Measurements from ENCODE around the gene GLDN. TPM values are rescaled to one million over a fixed set of nuclear protein-coding genes. Genes with fewer than 3 reads are reported as not detected.
A peak's percentile ranks its signal among the peaks of the same experiment; 100 is the strongest.

Gene GLDN
- total and polyA plus RNA-seq, 7 donors: 0.07 to 1.7 (median 1.1) TPM

- intact Hi-C loops (cut with DNase I): no loop called here
- Histone ChIP-seq H3K27ac (no peak overlapping the region), H3K36me3 (ENCODE audit: insufficient read depth in 1 of 2, low read depth in 1 of 2) (no peaks in the 10 kb centered on the region), H3K9me3 (no peaks in the 10 kb centered on the region), H3K4me1 (no peaks in the 10 kb centered on the region), H3K27me3 (ENCODE audit: insufficient read depth in 3 of 3, low read length in 2 of 3) (no peaks in the 10 kb centered on the region), H3K4me3 (no peak overlapping the region)
- TF ChIP-seq, protein P1, sequence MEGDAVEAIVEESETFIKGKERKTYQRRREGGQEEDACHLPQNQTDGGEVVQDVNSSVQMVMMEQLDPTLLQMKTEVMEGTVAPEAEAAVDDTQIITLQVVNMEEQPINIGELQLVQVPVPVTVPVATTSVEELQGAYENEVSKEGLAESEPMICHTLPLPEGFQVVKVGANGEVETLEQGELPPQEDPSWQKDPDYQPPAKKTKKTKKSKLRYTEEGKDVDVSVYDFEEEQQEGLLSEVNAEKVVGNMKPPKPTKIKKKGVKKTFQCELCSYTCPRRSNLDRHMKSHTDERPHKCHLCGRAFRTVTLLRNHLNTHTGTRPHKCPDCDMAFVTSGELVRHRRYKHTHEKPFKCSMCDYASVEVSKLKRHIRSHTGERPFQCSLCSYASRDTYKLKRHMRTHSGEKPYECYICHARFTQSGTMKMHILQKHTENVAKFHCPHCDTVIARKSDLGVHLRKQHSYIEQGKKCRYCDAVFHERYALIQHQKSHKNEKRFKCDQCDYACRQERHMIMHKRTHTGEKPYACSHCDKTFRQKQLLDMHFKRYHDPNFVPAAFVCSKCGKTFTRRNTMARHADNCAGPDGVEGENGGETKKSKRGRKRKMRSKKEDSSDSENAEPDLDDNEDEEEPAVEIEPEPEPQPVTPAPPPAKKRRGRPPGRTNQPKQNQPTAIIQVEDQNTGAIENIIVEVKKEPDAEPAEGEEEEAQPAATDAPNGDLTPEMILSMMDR (IDR thresholded peaks at IDR 0.05): no peak
- DNase-seq: no peak
- no peak for ATAC-seq
- WGBS, 3 donors: 71 to 91% (median 88%) methylated on average over 4 of the region's 4 CpGs
Observed at GRCh38 chr15:51321316-51321715, 20.1 kb upstream of the GLDN start.

GRCh38 chr15:51322621-51323296 is 18.7 kb upstream of the GLDN start:
- DNase-seq (peak; percentile 68 to 82), ATAC-seq (peak in 2 of 4 donors; percentile 36 to 55)
- Histone ChIP-seq H3K27ac (peak overlapping the region; percentile 23), H3K4me3 (no peak overlapping the region), H3K4me1 (no peaks in the 10 kb centered on the region), H3K36me3 (ENCODE audit: insufficient read depth in 1 of 2, low read depth in 1 of 2) (no peaks in the 10 kb centered on the region), H3K9me3 (no peaks in the 10 kb centered on the region), H3K27me3 (ENCODE audit: insufficient read depth in 3 of 3, low read length in 2 of 3) (no peaks in the 10 kb centered on the region)
- intact Hi-C loops (cut with DNase I): no loop called here
- TF ChIP-seq, protein P1 (IDR thresholded peaks at IDR 0.05): no peak
- 68 to 90% (median 88%) methylated on average over 1 of the region's 1 CpG for WGBS, 3 donors

- no peaks in the 10 kb centered on the region for H3K36me3 ChIP-seq (ENCODE audit: insufficient read depth in 1 of 2, low read depth in 1 of 2)
- intact Hi-C loops (cut with DNase I): no loop called here
- H3K27me3 ChIP-seq (ENCODE audit: insufficient read depth in 3 of 3, low read length in 2 of 3): no peaks in the 10 kb centered on the region
- no peak overlapping the region for H3K4me3 ChIP-seq
- H3K4me1 ChIP-seq: no peaks in the 10 kb centered on the region
- TF ChIP-seq, protein P1 (IDR thresholded peaks at IDR 0.05): no peak
- H3K9me3 ChIP-seq: no peaks in the 10 kb centered on the region
- ATAC-seq: no peak
- H3K27ac ChIP-seq: no peak overlapping the region
- DNase-seq: no peak
- WGBS, 3 donors: 60 to 67% (median 60%) methylated on average over 7 of the region's 7 CpGs
Observed at GRCh38 chr15:51323749-51324148, 17.7 kb upstream of the GLDN start.

GRCh38 chr15:51325167-51325566 is 16.3 kb upstream of the GLDN start:
- intact Hi-C loops (cut with DNase I): no loop called here
- 90 to 100% (median 95%) methylated on average over 3 of the region's 3 CpGs for WGBS, 3 donors
- DNase-seq: no peak
- TF ChIP-seq, protein P1 (IDR thresholded peaks at IDR 0.05): no peak
- Histone ChIP-seq H3K27ac (no peak overlapping the region), H3K36me3 (ENCODE audit: insufficient read depth in 1 of 2, low read depth in 1 of 2) (no peaks in the 10 kb centered on the region), H3K4me1 (no peaks in the 10 kb centered on the region), H3K27me3 (ENCODE audit: insufficient read depth in 3 of 3, low read length in 2 of 3) (no peaks in the 10 kb centered on the region), H3K4me3 (no peak overlapping the region), H3K9me3 (no peaks in the 10 kb centered on the region)
- no peak for ATAC-seq

DNA sequence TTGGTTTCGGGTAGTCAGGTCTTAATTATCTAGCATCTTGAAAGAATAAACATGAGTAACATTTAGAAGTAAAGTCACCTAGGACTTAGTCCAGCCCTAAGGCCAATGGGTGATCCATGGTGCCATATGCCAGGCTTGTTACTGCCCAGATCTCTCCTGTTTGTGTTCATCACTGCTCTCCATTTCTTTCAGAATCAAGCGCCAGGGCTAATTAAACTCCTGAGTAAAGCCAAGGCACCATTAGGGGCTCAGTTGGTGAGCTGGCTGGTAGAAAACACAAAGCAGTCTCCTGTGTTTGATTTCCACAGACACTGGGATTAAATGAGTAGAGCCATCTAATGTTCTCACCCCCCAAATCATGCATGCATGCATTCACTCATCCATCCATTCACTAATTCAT is 14.4 kb upstream of the GLDN start:
- Histone ChIP-seq H3K4me1 (no peaks in the 10 kb centered on the region), H3K27ac (no peak overlapping the region), H3K36me3 (ENCODE audit: insufficient read depth in 1 of 2, low read depth in 1 of 2) (no peaks in the 10 kb centered on the region), H3K27me3 (ENCODE audit: insufficient read depth in 3 of 3, low read length in 2 of 3) (no peaks in the 10 kb centered on the region), H3K4me3 (no peak overlapping the region), H3K9me3 (no peaks in the 10 kb centered on the region)
- DNase-seq (no peak), ATAC-seq (no peak)
- TF ChIP-seq, protein P1 (IDR thresholded peaks at IDR 0.05): no peak
- 89 to 98% (median 90%) methylated on average over 2 of the region's 2 CpGs for WGBS, 3 donors
- intact Hi-C loops (cut with DNase I): no loop called here

Data from psoas muscle (tissue), 8 donors.